ENCODE measurements around the gene C5orf46. TPM values are rescaled to one million over a fixed set of nuclear protein-coding genes. Genes with fewer than 3 reads are reported as not detected.

Gene C5orf46
- total RNA-seq, 1 donor from 2014 or later, result not detected

- Histone ChIP-seq H3K4me1 (peaks cover 8% of the 10 kb centered on the region), H3K9ac (no peak overlapping the region), H4K20me1 (ENCODE audit: low read depth) (no peaks in the 10 kb centered on the region), H3F3A (ENCODE audit: low read depth) (no peaks in the 10 kb centered on the region), H3K27ac (no peak overlapping the region), H3K9me3 (ENCODE audit: low read depth) (no peaks in the 10 kb centered on the region), H3K4me2 (no peak overlapping the region), H3K27me3 (no peaks in the 10 kb centered on the region), H2AFZ (replicated peaks) (peak overlapping the region; percentile 26), H3K4me3 (no peak overlapping the region), H3K79me2 (ENCODE audit: low read depth) (no peaks in the 10 kb centered on the region), H3K36me3 (no peaks in the 10 kb centered on the region)
- Mint-ChIP-seq H3K27ac (no peak overlapping the region), H3K4me1 (no peaks in the 10 kb centered on the region), H3K27me3 (ENCODE audit: insufficient read depth, low read depth) (no peaks in the 10 kb centered on the region), H3K9me3 (no peaks in the 10 kb centered on the region), H3K36me3 (no peaks in the 10 kb centered on the region), H3K4me3 (no peak overlapping the region)
- peak; percentile 73 for DNase-seq (ENCODE audit: low spot score)
- TF ChIP-seq EZH2 (IDR thresholded peaks at IDR 0.05), result no peak
- peak; percentile 92 for TF ChIP-seq CTCF (IDR thresholded peaks at IDR 0.05)
- TF ChIP-seq EZH2phosphoT487 (IDR thresholded peaks at IDR 0.05), result no peak
Measured at GRCh38 chr5:147857302-147858129, 48.8 kb downstream of the C5orf46 start.

GRCh38 chr5:147856801-147857200 lies 49.5 kb downstream of the C5orf46 start:
- H3K79me2 ChIP-seq (ENCODE audit: low read depth), result no peaks in the 10 kb centered on the region
- H3K4me1 Mint-ChIP-seq, result no peaks in the 10 kb centered on the region

GRCh38 chr5:147855774-147856069 lies 50.6 kb downstream of the C5orf46 start:
- H3K9me3 Mint-ChIP-seq, result no peaks in the 10 kb centered on the region
- Histone ChIP-seq H3K4me1 (peaks cover 8% of the 10 kb centered on the region), H3K27me3 (no peaks in the 10 kb centered on the region), H3K4me2 (no peak overlapping the region), H3F3A (ENCODE audit: low read depth) (no peaks in the 10 kb centered on the region), H3K79me2 (ENCODE audit: low read depth) (no peaks in the 10 kb centered on the region), H3K9ac (no peak overlapping the region), H3K36me3 (no peaks in the 10 kb centered on the region), H2AFZ (replicated peaks) (no peak overlapping the region), H4K20me1 (ENCODE audit: low read depth) (no peaks in the 10 kb centered on the region), H3K27ac (no peak overlapping the region), H3K9me3 (ENCODE audit: low read depth) (no peaks in the 10 kb centered on the region), H3K4me3 (no peak overlapping the region)
- no peak for DNase-seq (ENCODE audit: low spot score)
- H3K4me1 Mint-ChIP-seq, result no peaks in the 10 kb centered on the region
- TF ChIP-seq EZH2 (IDR thresholded peaks at IDR 0.05) (no peak), CTCF (IDR thresholded peaks at IDR 0.05) (no peak), EZH2phosphoT487 (IDR thresholded peaks at IDR 0.05) (no peak)
- H3K27me3 Mint-ChIP-seq (ENCODE audit: insufficient read depth, low read depth), result no peaks in the 10 kb centered on the region
- H3K4me3 Mint-ChIP-seq, result no peak overlapping the region
- no peaks in the 10 kb centered on the region for H3K36me3 Mint-ChIP-seq
- H3K27ac Mint-ChIP-seq, result no peak overlapping the region

More at GRCh38 chr5:147856801-147857200, 49.5 kb downstream of the C5orf46 start:
- Mint-ChIP-seq H3K27me3 (ENCODE audit: insufficient read depth, low read depth) (no peaks in the 10 kb centered on the region), H3K27ac (no peak overlapping the region), H3K9me3 (no peaks in the 10 kb centered on the region), H3K4me3 (no peak overlapping the region), H3K36me3 (no peaks in the 10 kb centered on the region)
- Histone ChIP-seq H3K36me3 (no peaks in the 10 kb centered on the region), H3K9me3 (ENCODE audit: low read depth) (no peaks in the 10 kb centered on the region), H3K27ac (no peak overlapping the region), H4K20me1 (ENCODE audit: low read depth) (no peaks in the 10 kb centered on the region), H2AFZ (replicated peaks) (peak overlapping the region; percentile 26), H3K4me3 (no peak overlapping the region), H3K4me1 (peaks cover 8% of the 10 kb centered on the region), H3K9ac (no peak overlapping the region), H3F3A (ENCODE audit: low read depth) (no peaks in the 10 kb centered on the region), H3K27me3 (no peaks in the 10 kb centered on the region), H3K4me2 (no peak overlapping the region)
- DNase-seq (ENCODE audit: low spot score), result no peak
- no peak for TF ChIP-seq EZH2 (IDR thresholded peaks at IDR 0.05)
- no peak for TF ChIP-seq EZH2phosphoT487 (IDR thresholded peaks at IDR 0.05)
- TF ChIP-seq CTCF (IDR thresholded peaks at IDR 0.05), result no peak

Data from neural progenitor cell (in vitro differentiated cells).